ENCODE results near the gene SEPTIN2. TPM values are rescaled to one million over a fixed set of nuclear protein-coding genes. Genes with fewer than 3 reads are reported as not detected.

Gene SEPTIN2
- total RNA-seq, 1 experiment from 2014 or later, result 342 TPM

DNA sequence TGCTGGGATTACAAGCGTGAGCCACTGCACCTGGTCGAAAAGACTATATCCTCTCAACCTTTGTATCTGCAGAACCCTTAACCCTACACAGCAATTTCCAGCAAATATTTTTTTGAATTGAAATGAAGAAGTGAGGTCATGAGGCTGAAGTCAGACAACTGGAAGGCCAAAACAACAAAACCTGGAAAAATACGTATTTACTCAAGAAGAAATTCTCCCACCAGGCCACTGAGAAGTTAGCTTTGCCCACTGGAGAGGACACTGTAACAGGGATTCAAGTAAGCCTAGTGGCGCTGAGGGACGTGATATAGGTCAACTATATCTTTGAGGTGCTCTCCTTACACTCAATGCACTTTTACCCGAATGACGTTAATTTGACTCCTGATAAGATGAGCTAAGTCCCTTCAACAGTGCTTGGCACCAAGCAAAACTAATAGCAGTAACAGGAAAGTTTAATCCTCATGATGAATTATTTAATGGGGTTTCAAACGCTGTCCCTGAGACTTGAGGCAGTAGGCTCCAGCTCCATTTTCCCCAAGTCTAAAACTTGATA is 2.1 kb upstream of the SEPTIN2 start:
- H3K4me3 ChIP-seq (ENCODE audit: low read depth, low read length, poor library complexity, severe bottlenecking), result peak overlapping the region; percentile 71
- no TSS peak for BruUV-seq (replicated peaks)
- H3K27ac ChIP-seq (ENCODE audit: low read depth, low read length, poor library complexity, severe bottlenecking), result peak overlapping the region; percentile 99
- ChIA-PET CTCF (no interaction called here), POLR2A (ENCODE audit: low non-redundant PET) (no interaction called here)
- TF ChIP-seq, protein P1, sequence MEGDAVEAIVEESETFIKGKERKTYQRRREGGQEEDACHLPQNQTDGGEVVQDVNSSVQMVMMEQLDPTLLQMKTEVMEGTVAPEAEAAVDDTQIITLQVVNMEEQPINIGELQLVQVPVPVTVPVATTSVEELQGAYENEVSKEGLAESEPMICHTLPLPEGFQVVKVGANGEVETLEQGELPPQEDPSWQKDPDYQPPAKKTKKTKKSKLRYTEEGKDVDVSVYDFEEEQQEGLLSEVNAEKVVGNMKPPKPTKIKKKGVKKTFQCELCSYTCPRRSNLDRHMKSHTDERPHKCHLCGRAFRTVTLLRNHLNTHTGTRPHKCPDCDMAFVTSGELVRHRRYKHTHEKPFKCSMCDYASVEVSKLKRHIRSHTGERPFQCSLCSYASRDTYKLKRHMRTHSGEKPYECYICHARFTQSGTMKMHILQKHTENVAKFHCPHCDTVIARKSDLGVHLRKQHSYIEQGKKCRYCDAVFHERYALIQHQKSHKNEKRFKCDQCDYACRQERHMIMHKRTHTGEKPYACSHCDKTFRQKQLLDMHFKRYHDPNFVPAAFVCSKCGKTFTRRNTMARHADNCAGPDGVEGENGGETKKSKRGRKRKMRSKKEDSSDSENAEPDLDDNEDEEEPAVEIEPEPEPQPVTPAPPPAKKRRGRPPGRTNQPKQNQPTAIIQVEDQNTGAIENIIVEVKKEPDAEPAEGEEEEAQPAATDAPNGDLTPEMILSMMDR (conservative IDR thresholded peaks at IDR 0.05; ENCODE audit: low read depth, low read length), result no peak
- TF ChIP-seq EZH2 (IDR thresholded peaks at IDR 0.05; ENCODE audit: borderline replicate concordance, low read depth, low read length, poor library complexity, severe bottlenecking), result no peak
- intact Hi-C loops (cut with micrococcal nuclease; ENCODE audit: unreplicated experiment), result loop anchor here (2.0 kb wide), 1 partner anchor 41 kb away; no protein-coding TSS in a partner anchor
- H3K4me1 ChIP-seq (ENCODE audit: insufficient read depth, low read length, poor library complexity, severe bottlenecking), result peaks cover 25% of the 10 kb centered on the region
- no peaks in the 10 kb centered on the region for H3K27me3 ChIP-seq (replicated peaks; ENCODE audit: insufficient read depth, low read depth, low read length, poor library complexity)
- no peaks in the 10 kb centered on the region for H3K9me3 ChIP-seq (ENCODE audit: low read depth, low read length, poor library complexity, severe bottlenecking)
- no peak for DNase-seq (ENCODE audit: low spot score)
- H3K36me3 ChIP-seq (ENCODE audit: insufficient read depth, low read length, poor library complexity, severe bottlenecking), result peaks cover 3% of the 10 kb centered on the region

DNA sequence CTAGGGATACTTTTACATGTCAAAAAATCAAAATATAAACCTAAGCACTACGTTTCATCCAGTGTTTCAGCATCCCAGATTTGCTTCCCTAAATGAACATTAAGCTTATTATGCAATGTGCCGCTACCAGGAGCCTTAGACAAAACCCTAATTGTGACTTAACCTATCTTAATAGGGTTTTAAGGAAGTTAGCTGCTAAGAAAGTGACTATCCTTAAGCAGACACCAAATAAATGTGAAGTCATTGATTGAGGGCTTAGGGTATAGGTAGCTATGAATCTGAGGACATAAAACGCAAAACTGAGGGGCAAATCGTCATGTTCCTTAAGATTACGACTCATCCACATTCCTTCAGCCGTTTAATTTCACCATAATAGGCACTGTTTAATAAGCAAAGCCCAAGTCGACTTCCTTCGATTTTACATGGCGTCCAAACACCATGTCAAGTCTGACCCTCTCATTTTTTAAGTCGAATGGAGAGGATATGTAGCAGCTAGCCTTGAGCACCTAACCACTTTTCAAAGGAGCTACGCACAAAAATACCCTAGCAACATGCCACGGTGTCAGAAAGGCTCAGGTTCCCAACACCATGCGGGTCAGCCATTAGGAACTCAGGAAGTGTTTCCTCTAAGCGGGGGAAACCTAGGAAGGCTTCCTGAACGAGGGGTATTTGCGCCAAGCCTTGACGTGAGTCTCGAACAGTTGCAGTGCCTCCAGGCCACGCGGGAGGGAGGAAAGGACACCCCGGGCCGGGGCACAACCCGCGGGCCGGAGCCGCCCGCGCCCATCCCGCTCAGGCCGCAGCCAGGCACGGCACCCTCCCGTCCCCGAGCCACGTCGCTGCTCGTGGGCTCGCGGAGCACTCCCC is 1.3 kb upstream of the SEPTIN2 start:
- Histone ChIP-seq H3K27me3 (replicated peaks; ENCODE audit: insufficient read depth, low read depth, low read length, poor library complexity) (no peaks in the 10 kb centered on the region), H3K4me3 (ENCODE audit: low read depth, low read length, poor library complexity, severe bottlenecking) (peak overlapping the region; percentile 71), H3K9me3 (ENCODE audit: low read depth, low read length, poor library complexity, severe bottlenecking) (no peaks in the 10 kb centered on the region), H3K4me1 (ENCODE audit: insufficient read depth, low read length, poor library complexity, severe bottlenecking) (peaks cover 33% of the 10 kb centered on the region), H3K36me3 (ENCODE audit: insufficient read depth, low read length, poor library complexity, severe bottlenecking) (peaks cover 3% of the 10 kb centered on the region), H3K27ac (ENCODE audit: low read depth, low read length, poor library complexity, severe bottlenecking) (peak overlapping the region; percentile 99)
- CTCF ChIA-PET, result interaction anchor here (0.5 kb wide), 1 partner anchor 564 kb away, joined by 12 read pairs; no protein-coding TSS in a partner anchor
- TF ChIP-seq, protein P1 (conservative IDR thresholded peaks at IDR 0.05; ENCODE audit: low read depth, low read length), result no peak
- TF ChIP-seq EZH2 (IDR thresholded peaks at IDR 0.05; ENCODE audit: borderline replicate concordance, low read depth, low read length, poor library complexity, severe bottlenecking), result no peak
- BruUV-seq (replicated peaks), result TSS peak; percentile 49
- intact Hi-C loops (cut with micrococcal nuclease; ENCODE audit: unreplicated experiment), result loop anchor here (2.0 kb wide), 1 partner anchor 40 kb away; no protein-coding TSS in a partner anchor
- no peak for DNase-seq (ENCODE audit: low spot score)
- POLR2A ChIA-PET (ENCODE audit: low non-redundant PET), result no interaction called here

DNA sequence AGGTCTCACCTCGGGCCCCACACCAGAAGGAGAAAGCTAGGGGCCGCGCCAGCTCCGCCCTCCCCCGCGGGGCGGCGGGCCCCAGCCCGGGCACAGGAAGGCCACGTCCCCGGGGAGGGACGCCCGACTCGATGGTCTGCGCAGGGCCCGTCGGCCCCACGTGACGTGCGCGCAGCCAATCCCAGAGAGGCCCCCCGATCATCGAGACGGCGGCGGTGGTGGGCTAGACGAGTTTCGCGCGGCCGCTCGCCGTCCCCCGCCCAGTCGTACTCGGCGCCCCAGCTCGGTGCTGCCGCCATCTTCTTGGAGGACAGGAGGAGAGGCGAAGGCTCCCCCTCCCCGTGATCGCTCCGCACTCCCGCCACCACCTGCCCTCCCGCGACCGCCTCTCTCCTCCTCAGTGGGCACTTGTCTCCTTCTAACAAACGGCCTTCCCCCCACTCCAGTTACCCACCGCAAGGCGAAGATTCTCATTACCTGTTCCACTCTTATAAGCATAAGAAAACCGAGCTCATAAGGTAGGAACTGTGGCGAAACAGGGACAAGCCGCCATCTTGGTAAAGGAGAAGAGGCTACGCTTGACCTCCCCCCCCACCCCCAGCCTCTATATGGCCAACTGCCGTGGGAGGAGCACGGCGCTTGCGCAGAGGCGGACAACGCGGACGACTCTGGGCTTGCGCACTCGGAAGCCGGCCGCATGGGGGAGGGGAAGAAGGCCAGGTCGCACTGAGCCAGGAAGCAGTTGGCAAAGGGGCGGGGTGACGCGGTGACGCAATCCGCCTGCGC is 439 bp upstream of the SEPTIN2 start, which contains the start of gene HDLBP:
TSS of gene HDLBP (minus strand) at position 580 of the 786 bp plus-strand sequence. CDS start 48,803 bp downstream, outside the sequence.
- Histone ChIP-seq H3K27ac (ENCODE audit: low read depth, low read length, poor library complexity, severe bottlenecking) (peak within 1 kb of the TSS; percentile 99), H3K36me3 (ENCODE audit: insufficient read depth, low read length, poor library complexity, severe bottlenecking) (peaks cover 3% of the 10 kb centered on the region), H3K4me3 (ENCODE audit: low read depth, low read length, poor library complexity, severe bottlenecking) (peak within 1 kb of the TSS; percentile 71), H3K4me1 (ENCODE audit: insufficient read depth, low read length, poor library complexity, severe bottlenecking) (peaks cover 40% of the 10 kb centered on the region), H3K27me3 (replicated peaks; ENCODE audit: insufficient read depth, low read depth, low read length, poor library complexity) (no peaks in the 10 kb centered on the region), H3K9me3 (ENCODE audit: low read depth, low read length, poor library complexity, severe bottlenecking) (no peaks in the 10 kb centered on the region)
- POLR2A ChIA-PET (ENCODE audit: low non-redundant PET), result no interaction called here
- TF ChIP-seq EZH2 (IDR thresholded peaks at IDR 0.05; ENCODE audit: borderline replicate concordance, low read depth, low read length, poor library complexity, severe bottlenecking), result no peak
- TF ChIP-seq, protein P1 (conservative IDR thresholded peaks at IDR 0.05; ENCODE audit: low read depth, low read length), result peak; percentile 80
- intact Hi-C loops (cut with micrococcal nuclease; ENCODE audit: unreplicated experiment), result loop anchor here (2.0 kb wide), 1 partner anchor 40 kb away; no protein-coding TSS in a partner anchor
- peak; percentile 99 for DNase-seq (ENCODE audit: low spot score)
- BruUV-seq (replicated peaks), result no TSS peak
- CTCF ChIA-PET, result interaction anchor here (0.5 kb wide), 1 partner anchor 563 kb away, joined by 12 read pairs; no protein-coding TSS in a partner anchor

Data from A673 (cell line).